H54 (cell line): ENCODE results near the gene WIPI1.

ENCODE experiments used
- DNase-seq: peaks from one replicate; pipeline ENCODE4 v3.0.0; 2011; ENCODE audit warnings: low spot score, mixed read lengths; ENCODE audit not compliant: insufficient read length
- FAIRE-seq: peaks from 3 replicates; lab custom pipeline; 2011; peaks lifted over from hg19 to GRCh38; lab: Jason Lieb, UNC
- POLR2A ChIP-seq: IDR thresholded peaks from 2 replicates; pipeline ENCODE4 v1.6.1; 2011; ENCODE audit warnings: low read depth, mild to moderate bottlenecking, low read length

WIPI1 gene

DNA sequence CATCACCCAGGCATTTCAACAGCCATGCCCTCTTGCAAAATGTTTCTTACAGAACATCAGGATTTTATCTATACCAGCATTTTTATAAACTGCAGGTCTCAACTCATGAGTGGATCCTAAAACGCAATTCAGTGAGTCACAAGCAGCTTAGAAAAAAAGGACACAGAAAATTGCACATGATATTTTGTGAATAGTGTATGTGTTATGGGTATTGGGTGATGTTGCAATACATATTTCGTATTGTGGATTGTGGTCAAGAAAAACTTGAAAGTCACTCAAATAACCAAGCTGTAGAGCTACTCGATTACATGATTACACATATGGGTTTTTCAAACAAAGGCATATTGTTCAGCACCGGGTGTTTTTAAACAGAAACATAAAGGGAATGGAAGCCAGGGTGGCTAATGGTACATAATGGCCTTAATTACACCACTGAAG is 1.4 kb downstream of the WIPI1 start:
- FAIRE-seq (no peak), DNase-seq (no peak)
- TF ChIP-seq POLR2A = no peak

DNA sequence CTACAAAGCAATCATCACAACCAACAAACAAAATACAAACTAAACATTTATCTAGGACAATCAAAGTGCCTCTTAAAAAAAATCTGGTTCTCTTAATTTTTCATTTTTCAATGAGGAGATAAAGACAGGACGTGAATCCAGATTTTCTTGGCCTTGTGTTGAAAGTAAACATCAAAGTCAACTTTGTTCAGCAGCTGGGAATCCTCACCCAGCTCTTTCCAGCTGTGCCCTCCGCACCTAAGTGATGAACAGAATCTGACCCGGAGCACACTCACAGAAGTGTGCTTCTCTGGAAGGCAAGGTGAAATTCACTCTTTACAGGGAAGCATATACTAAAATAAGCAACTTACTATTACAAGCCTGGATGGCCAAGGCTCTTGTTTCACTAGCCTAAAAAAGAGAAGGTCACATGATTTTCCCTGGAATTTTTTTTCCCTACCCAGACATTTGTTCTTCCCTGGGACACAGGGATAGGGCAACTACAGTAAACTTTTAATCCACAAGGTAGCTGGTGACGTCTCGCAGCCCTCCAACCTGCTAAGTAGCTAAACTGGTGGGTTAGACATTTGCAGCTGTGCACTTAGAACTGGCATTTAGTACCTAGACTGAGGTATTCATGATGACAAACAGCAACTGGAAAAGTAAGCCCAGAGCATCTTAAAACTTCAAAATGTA is 3.2 kb downstream of the WIPI1 start:
- DNase-seq (no peak), FAIRE-seq (no peak)
- TF ChIP-seq POLR2A = no peak

GRCh38 chr17:68452724-68453290 is 4.5 kb downstream of the WIPI1 start:
- TF ChIP-seq POLR2A = no peak
- no peak for FAIRE-seq
- no peak for DNase-seq

- TF ChIP-seq POLR2A = no peak
- DNase-seq (no peak), FAIRE-seq (no peak)
Observed at GRCh38 chr17:68451670-68452354, 5.5 kb downstream of the WIPI1 start.

GRCh38 chr17:68450801-68451200 is 6.5 kb downstream of the WIPI1 start:
- DNase-seq (no peak), FAIRE-seq (no peak)
- TF ChIP-seq POLR2A = no peak

DNA sequence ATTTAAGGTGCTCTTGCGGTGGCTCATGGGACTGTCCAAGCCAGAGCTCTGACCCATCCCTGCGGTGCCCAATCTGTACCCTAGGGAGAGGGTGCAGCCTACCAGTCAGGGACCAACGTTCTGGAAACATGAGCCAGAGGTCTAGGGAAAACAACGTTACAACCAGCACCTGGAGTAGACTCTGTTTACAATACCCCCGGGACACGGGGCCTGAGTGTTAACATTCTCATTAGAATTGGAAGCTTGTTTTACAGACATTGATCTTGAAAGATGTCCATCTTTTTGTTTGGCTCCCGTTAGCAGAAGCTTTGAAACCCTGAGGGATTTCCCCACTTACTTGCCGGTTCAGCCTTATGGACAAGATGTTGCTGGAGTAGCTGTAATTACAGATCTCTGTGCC is 6.9 kb downstream of the WIPI1 start:
- DNase-seq = no peak
- TF ChIP-seq POLR2A = no peak
- FAIRE-seq = no peak

DNA sequence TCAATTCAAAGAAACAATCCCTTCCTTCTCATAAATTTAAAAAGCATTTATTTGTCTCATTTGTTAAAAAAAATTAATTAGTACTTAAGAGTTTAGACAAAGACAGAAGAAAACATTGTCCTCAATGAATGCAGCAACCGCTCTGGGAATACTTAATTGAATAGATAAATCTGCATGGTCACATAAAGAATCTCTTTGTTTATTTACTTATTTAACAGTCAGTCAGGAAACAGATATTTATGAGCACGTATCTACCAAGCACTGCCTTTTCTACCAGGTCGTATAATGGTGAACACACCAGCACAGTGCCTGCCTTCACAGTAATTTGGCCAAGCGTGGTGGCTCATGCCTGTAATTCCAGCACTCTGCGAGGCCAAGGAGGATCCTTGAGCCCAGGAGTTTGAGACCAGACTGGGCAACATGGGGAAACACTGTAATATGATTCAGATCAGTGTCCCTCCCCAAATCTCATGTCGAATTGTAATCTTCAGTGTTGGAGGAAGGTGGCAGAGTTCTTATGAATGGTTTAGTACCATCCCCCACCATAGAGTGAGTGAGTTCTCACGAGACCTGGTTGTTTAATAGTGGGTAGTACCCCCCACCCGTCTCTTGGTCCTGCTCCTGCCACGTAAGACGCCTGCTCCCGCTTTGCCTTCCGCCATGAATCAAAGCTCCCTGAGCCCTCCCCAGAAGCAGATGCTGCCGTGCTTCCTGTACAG is 8.1 kb downstream of the WIPI1 start:
- no peak for DNase-seq
- FAIRE-seq = no peak
- TF ChIP-seq POLR2A = no peak

GRCh38 chr17:68446626-68447041 is 10.7 kb downstream of the WIPI1 start:
- TF ChIP-seq POLR2A = no peak
- FAIRE-seq = no peak
- no peak for DNase-seq

DNA sequence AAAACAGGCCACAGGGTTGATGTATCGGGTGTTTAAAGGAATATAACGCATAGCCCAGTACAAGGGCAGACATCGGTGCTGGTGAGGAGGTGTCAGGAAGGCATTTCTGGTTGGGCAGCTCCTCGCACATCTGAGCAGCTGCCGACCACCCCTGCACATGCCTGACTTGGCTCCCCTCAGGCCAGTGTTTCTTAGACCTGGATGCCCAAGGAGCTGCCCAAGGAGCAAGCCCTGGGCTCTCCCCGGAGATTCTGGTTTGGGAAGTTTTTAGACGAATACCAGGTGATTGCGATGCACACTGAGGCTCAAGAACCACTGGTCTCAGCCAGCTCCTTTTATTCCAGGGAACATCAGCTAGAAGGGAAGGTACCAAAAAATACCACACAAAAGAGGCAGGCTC is 11.6 kb downstream of the WIPI1 start:
- FAIRE-seq (no peak), DNase-seq (no peak)
- TF ChIP-seq POLR2A = no peak

DNA sequence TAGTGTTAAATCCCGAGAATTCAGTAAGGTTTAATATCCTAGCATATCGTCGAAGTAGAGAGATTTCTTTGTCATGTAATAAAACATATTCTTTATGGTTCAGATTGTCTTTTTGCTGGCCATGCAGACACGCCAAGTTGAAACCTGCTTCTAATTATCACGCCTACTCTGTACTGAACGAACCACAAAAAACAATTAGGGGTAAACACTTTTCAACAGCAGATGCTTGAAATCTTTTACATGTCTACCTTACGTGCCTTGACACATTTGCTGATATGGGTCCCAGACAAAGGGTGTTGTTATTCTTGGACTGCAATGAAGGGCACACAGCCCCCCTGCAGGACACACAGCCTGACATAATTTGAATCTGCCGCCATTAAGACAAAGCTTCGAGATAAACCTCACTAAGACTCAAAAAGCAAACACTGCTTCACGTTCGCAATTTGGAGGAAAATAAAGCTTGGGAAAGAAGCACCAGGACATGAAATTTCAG is 13.3 kb downstream of the WIPI1 start:
- TF ChIP-seq POLR2A = no peak
- FAIRE-seq = no peak
- DNase-seq = no peak

GRCh38 chr17:68441070-68441770 is 16.1 kb downstream of the WIPI1 start:
- TF ChIP-seq POLR2A = no peak
- DNase-seq (no peak), FAIRE-seq (no peak)

DNA sequence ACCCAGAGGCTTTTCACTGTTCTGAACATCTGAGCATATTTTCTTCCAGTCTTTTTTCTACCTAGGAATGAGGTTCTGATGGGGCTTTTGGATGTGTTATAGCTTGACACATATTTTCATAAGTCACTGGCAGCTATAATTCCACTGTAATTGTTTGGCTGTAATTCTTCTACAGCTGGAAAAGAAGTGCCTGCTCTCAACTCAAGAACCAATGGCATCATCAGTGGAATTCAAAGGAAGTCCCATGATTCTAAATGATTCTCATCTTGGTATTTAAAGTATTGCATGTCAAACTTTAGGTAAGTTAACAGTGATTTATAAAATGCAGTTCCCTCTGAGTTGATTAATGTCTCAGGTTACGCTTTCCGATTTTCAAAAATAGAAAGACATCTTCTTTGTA is 16.8 kb downstream of the WIPI1 start:
- FAIRE-seq = no peak
- DNase-seq = no peak
- TF ChIP-seq POLR2A = no peak

GRCh38 chr17:68439656-68440290 is 17.5 kb downstream of the WIPI1 start:
- no peak for TF ChIP-seq POLR2A
- FAIRE-seq = no peak
- DNase-seq = no peak
